Spleen (tissue), 11 donors: ENCODE measurements around the gene MTMR10. TPM values are rescaled to one million over a fixed set of nuclear protein-coding genes. Genes with fewer than 3 reads are reported as not detected.

ENCODE experiments used
- DNase-seq: peaks from one replicate; pipeline ENCODE4 v3.0.0-alpha.2; 2020
- H3K27ac ChIP-seq, 8 donors: fragments of 200-600 bp; sonication (generic) in 7 of 8; 1 replicate in 4 of 8; 2 replicates in 4 of 8; pipeline versions ENCODE4 v1.5.0 to v1.8.0; 2016 to 2021; ENCODE audit warnings: inconsistent platforms in 4 of 8, mild to moderate bottlenecking in 4 of 8, moderate library complexity in 1 of 8
- H3K27me3 ChIP-seq, 7 donors: fragments of 200-600 bp; sonication (generic) in 6 of 7; replicated peaks in 1 of 7; 1 replicate in 4 of 7; 2 replicates in 3 of 7; pipeline versions ENCODE4 v1.5.0 to v1.8.0; 2016 to 2021; ENCODE audit warnings: inconsistent platforms in 3 of 7, mild to moderate bottlenecking in 1 of 7
- H3K36me3 ChIP-seq, 6 donors: fragments of 200-600 bp; sonication (generic) in 5 of 6; 1 replicate in 4 of 6; 2 replicates in 2 of 6; pipeline versions ENCODE4 v1.5.0 to v1.8.0; 2016 to 2021; ENCODE audit warnings: inconsistent platforms in 2 of 6
- H3K4me1 ChIP-seq, 6 donors: fragments of 200-600 bp; sonication (generic) in 5 of 6; 1 replicate in 3 of 6; 2 replicates in 3 of 6; pipeline versions ENCODE4 v1.5.0 to v1.8.0; 2016 to 2021; ENCODE audit warnings: inconsistent platforms in 3 of 6
- H3K4me3 ChIP-seq, 8 donors: fragments of 200-600 bp; sonication (generic) in 7 of 8; 1 replicate in 4 of 8; 2 replicates in 4 of 8; pipeline versions ENCODE4 v1.5.0 to v1.8.0; 2016 to 2021; ENCODE audit warnings: inconsistent platforms in 4 of 8, mild to moderate bottlenecking in 4 of 8, moderate library complexity in 2 of 8
- H3K9me3 ChIP-seq, 8 donors: fragments of 200-600 bp; sonication (generic) in 7 of 8; 1 replicate in 4 of 8; 2 replicates in 4 of 8; pipeline versions ENCODE4 v1.5.0 to v1.8.0; 2016 to 2021; ENCODE audit warnings: inconsistent platforms in 4 of 8
- CTCF ChIP-seq, 11 experiments: fragments of 200-600 bp in 7 of 11; fragments of 450-650 bp in 4 of 11; sonication (generic) in 4 of 11; IDR thresholded peaks in 8 of 11; conservative IDR thresholded peaks in 3 of 11; 1 replicate in 7 of 11; 2 replicates in 4 of 11; pipeline versions ENCODE4 v1.4.0 to v1.8.0; 2016 to 2021; ENCODE audit warnings: antibody characterized with exemption in 11 of 11, inconsistent platforms in 4 of 11, mild to moderate bottlenecking in 1 of 11
- POLR2A ChIP-seq, 3 donors: fragments of 450-650 bp; IDR thresholded peaks; one replicate each; pipeline ENCODE4 v1.5.1; 2017; ENCODE audit warnings: antibody characterized with exemption in 3 of 3, mild to moderate bottlenecking in 1 of 3
- POLR2AphosphoS5 ChIP-seq, 3 donors: sonication (generic); formaldehyde crosslinking; IDR thresholded peaks; one replicate each; pipeline ENCODE4 v1.5.1; 2017; ENCODE audit warnings: antibody characterized with exemption in 3 of 3
- WGBS, 5 donors: extraction: QIAGEN DNeasy Blood & Tissue Kit in 3 of 5; methylation state at CpG; one replicate each; pipeline versions ENCODE4 v1.1.5 to v1.1.7; 2013 to 2018; 5-methylcytosine and 5-hydroxymethylcytosine counted together
- intact Hi-C: fragments of 100-400 bp; cut with DNase I; formaldehyde crosslinking; loops from one replicate; pipeline ENCODE4 v1.15.0; 2023; ENCODE audit warnings: low total_unique reads
- polyA plus RNA-seq, 3 donors: library from polyadenylated mRNA; stranded (reverse); fragments of 200-250 nt; gene quantifications; one replicate each; pipeline ENCODE4 v1.2.1, GENCODE V29; 2013
- total RNA-seq, 7 donors: library from RNA; depleted of rRNA in 3 of 7; stranded (reverse); fragments of >200 nt in 3 of 7; fragmentation: NEBNext Ultra II Directional in 4 of 7; extraction: Animal tissue kit (Norgen Biotek cat#: 25700) in 4 of 7; gene quantifications; one replicate each; pipeline versions ENCODE4 v1.1.0 to v1.2.1, GENCODE V29; 2016 to 2021
- donor health status: healthy with polysubstance abuse.
- donor health status: DM: no; HTN: no; CAD: no; lungs with moderate emphysema.
- donor health status: DM: no; HTN: no; CAD: no.
- donor health status: Bipolar disorder and iron deficiency.
- donor health status: healthy.
- donor health status: DM: no; HTN: no; CAD: no.
- donor health status: DM: yes; HTN: yes; CAD: no.

The MTMR10 gene
- total and polyA plus RNA-seq, 10 donors, result 8.2 to 67.9 (median 48.3) TPM

DNA sequence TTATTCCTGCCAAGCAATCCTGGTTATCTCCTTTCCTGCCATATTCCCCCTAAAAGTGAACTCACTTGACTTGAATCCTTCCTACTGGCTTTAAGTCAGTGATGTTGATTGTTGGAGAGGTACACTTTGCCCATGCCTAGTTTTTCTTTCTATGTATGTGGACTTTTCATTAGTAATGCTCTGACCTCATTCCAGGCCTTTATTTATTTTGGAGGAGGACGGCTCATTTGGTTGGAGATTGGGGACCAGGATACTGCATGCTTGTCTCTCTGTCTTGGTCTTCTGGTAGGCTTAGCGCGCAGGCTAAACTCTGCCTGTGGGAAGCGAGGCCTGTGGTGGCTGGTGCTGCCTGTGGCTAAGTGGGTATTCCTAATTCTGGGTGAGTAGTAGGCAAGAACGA, 29.1 kb upstream of the MTMR10 start:
- intact Hi-C loops, result no loop called here
- WGBS, 5 donors, result 88 to 96% (median 93%) methylated on average over 5 of the region's 5 CpGs
- DNase-seq, result no peak
- H3K9me3 ChIP-seq, result no peaks in the 10 kb centered on the region
- no peaks in the 10 kb centered on the region for H3K27me3 ChIP-seq
- TF ChIP-seq CTCF (IDR thresholded peaks at IDR 0.05 in 8 of 11, conservative IDR thresholded peaks at IDR 0.05 in 3 of 11) (no peak), POLR2A (IDR thresholded peaks at IDR 0.05) (no peak), POLR2AphosphoS5 (IDR thresholded peaks at IDR 0.05) (no peak)
- H3K4me3 ChIP-seq, result no peak overlapping the region
- H3K27ac ChIP-seq, result no peak overlapping the region
- no peaks in the 10 kb centered on the region for H3K36me3 ChIP-seq
- H3K4me1 ChIP-seq, result peaks cover 0 to 39% (median 9%) of the 10 kb centered on the region in 6 donors

GRCh38 chr15:31019986-31020385, 28.6 kb upstream of the MTMR10 start:
- WGBS, 5 donors, result 79 to 92% (median 86%) methylated on average over 3 of the region's 3 CpGs
- Histone ChIP-seq H3K9me3 (no peaks in the 10 kb centered on the region), H3K4me1 (peaks cover 0 to 39% (median 9%) of the 10 kb centered on the region in 6 donors), H3K27ac (no peak overlapping the region), H3K27me3 (no peaks in the 10 kb centered on the region), H3K4me3 (no peak overlapping the region), H3K36me3 (no peaks in the 10 kb centered on the region)
- TF ChIP-seq POLR2AphosphoS5 (IDR thresholded peaks at IDR 0.05), result no peak
- TF ChIP-seq POLR2A (IDR thresholded peaks at IDR 0.05), result no peak
- TF ChIP-seq CTCF (IDR thresholded peaks at IDR 0.05 in 8 of 11, conservative IDR thresholded peaks at IDR 0.05 in 3 of 11), result no peak
- DNase-seq, result no peak
- intact Hi-C loops, result no loop called here

DNA sequence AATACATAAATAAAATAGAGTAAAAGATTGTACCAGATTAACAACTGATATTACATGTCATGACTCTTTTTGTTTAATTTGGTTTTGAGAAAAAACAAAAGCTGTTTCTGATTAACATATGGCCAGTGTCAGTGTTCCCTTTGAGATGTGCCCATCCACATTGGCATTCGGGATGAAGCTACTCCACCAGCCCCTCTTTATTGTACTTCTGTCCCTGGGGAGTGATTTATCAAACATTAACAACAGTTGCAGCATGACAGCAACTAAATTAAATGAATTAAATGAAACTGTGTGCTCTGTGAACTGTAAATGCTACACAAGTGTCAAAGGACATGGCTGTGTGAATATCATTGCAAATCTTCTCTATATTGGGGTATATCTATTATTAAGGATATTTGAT, 25.9 kb upstream of the MTMR10 start:
- peaks cover 0 to 36% (median 9%) of the 10 kb centered on the region in 6 donors for H3K4me1 ChIP-seq
- TF ChIP-seq POLR2AphosphoS5 (IDR thresholded peaks at IDR 0.05) (no peak), POLR2A (IDR thresholded peaks at IDR 0.05) (no peak), CTCF (IDR thresholded peaks at IDR 0.05 in 8 of 11, conservative IDR thresholded peaks at IDR 0.05 in 3 of 11) (no peak)
- peaks cover 0 to 12% (median 10%) of the 10 kb centered on the region in 8 donors for H3K9me3 ChIP-seq
- WGBS, 5 donors, result 60 to 86% (median 75%) methylated on average over 1 of the region's 1 CpG
- intact Hi-C loops, result no loop called here
- no peaks in the 10 kb centered on the region for H3K27me3 ChIP-seq
- no peak overlapping the region for H3K4me3 ChIP-seq
- H3K27ac ChIP-seq, result no peak overlapping the region
- no peaks in the 10 kb centered on the region for H3K36me3 ChIP-seq
- DNase-seq, result no peak

DNA sequence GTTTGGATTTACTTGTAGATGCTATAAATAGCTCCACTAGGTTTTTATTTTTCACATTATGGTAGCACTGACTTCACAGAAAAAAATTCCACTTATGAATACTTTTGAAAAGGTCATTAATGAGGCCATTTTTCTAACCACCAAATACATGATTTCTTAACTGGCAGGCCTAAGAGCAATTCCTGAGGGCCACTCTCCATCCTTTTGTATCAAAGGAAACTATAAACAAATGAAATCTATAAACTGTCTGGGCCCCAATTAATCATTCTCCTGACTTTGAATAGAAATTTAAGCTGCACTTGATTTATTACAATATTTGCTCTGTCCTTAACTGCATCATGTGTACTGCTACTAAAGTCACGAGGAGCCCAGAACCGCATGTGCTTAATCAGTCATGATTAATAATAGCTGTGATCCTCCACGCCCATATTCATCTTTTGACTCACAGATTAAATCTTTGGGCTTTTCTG, 25.1 kb upstream of the MTMR10 start:
- no peak for DNase-seq
- Histone ChIP-seq H3K4me1 (peaks cover 0 to 35% (median 9%) of the 10 kb centered on the region in 6 donors), H3K4me3 (no peak overlapping the region), H3K36me3 (no peaks in the 10 kb centered on the region), H3K27ac (no peak overlapping the region), H3K9me3 (peaks cover 0 to 20% (median 18%) of the 10 kb centered on the region in 8 donors), H3K27me3 (no peaks in the 10 kb centered on the region)
- TF ChIP-seq POLR2A (IDR thresholded peaks at IDR 0.05), result no peak
- TF ChIP-seq CTCF (IDR thresholded peaks at IDR 0.05 in 8 of 11, conservative IDR thresholded peaks at IDR 0.05 in 3 of 11), result no peak
- no peak for TF ChIP-seq POLR2AphosphoS5 (IDR thresholded peaks at IDR 0.05)
- intact Hi-C loops, result no loop called here
- 76 to 86% (median 80%) methylated on average over 3 of the region's 3 CpGs for WGBS, 5 donors
